GM18508 (cell line): Measurements from ENCODE around the gene HSP90AA1.
"Not testable (repeated sequence)": the region's sequence is repeated elsewhere in the genome, so short reads cannot be mapped to it uniquely, and the experiment has no call there.

ENCODE experiments used
- ATAC-seq: cut with Tn5 transposase; IDR thresholded peaks from one replicate; pipeline ENCODE4 v1.9.1; 2021; ENCODE audit warnings: moderate number of reproducible peaks; ENCODE audit not compliant: insufficient read depth, unreplicated experiment

HSP90AA1 gene

DNA sequence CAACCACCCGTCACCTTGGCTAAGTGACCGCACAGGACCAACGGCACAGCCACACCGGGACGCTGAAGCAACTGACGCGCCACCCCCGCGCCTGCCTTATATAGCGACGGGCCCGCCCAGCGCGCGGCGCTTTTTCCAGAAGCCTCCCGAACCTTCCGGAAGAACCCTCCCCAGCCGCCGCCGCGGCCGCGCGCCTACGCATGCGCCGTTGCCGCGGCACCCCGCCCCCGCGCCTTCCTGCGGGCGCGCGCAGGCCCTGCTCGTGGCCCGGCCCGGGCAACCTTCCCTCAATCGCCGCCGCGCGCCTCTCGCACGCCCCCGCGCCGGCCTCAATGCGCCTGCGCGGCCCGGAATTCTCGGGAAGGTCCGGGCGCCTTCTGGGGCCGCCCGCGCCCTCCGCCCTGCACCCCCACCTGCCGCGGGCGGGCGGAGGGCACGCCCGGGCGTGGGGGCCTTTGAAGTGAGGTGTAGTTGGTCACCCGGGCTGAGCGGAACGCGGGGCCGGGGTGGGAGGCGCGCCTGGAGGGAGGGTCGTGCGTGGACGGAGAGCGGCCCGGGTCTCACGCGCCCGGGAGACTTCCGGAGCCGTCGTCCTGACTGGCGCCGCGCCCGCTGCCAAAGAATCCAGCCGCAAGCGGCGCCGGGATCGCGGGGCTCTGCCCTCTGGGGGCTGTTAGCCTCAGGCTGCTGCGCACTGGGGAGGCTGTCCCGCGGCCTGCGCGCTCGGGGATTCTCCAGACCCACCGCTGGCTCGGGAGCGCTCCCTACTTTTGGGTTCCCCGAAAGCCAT is at the start of gene HSP90AA1:
TSS of gene HSP90AA1 (minus strand) at position 73 of the 790 bp plus-strand sequence. CDS start 666 bp downstream, outside the sequence.
- ATAC-seq = peak; percentile 38

DNA sequence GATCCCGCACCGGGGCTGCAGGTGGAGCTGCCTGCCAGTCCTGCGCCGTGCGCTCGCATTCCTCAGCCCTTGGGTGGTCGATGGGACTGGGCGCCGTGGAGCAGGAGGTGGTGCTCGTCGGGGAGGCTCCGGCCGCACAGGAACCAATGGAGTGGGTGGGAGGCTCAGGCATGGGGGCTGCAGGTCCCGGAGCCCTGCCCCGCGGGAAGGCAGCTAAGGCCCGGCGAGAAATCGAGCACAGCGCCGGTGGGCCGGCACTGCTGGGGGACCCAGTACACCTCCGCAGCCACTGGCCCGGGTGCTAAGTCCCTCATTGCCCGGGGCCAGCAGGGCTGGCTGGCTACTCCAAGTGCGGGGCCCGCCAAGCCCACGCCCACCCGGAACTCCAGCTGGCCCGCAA is 48.6 kb upstream of the HSP90AA1 start:
- ATAC-seq = not testable (repeated sequence)

DNA sequence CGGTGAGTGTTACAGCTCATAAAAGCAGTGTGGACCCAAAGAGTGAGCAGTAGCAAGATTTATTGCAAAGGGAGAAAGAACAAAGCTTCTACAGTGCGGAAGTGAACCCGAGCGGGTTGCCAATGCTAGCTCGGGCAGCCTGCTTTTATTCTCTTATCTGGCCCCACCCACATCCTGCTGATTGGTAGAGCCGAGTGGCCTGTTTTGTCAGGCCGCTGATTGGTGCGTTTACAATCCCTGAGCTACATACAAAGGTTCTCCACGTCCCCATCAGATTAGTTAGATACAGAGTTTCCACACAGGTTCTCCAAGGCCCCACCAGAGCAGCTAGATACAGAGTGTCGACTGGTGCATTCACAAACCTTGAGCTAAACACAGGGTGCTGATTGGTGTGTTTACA is 47.9 kb upstream of the HSP90AA1 start:
- not testable (repeated sequence) for ATAC-seq

DNA sequence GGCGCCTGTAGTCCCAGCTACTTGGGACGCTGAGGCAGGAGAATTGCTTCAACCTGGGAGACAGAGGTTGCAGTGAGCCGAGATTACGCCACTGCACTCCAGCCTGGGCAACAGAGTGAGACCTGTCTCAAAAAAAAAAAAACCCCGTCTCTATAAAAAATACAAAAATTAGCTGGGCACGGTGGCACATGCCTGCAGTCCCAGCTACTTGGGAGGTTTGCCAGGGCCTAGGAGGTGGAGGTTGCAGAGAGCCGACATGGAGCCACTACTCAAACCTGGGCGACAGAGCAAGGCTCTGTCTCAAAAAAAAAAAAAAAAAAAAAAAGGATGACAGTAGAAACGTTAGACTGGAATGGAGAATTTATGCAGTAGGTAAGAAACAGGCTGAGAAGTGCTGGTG is 47.2 kb upstream of the HSP90AA1 start:
- ATAC-seq = not testable (repeated sequence)

DNA sequence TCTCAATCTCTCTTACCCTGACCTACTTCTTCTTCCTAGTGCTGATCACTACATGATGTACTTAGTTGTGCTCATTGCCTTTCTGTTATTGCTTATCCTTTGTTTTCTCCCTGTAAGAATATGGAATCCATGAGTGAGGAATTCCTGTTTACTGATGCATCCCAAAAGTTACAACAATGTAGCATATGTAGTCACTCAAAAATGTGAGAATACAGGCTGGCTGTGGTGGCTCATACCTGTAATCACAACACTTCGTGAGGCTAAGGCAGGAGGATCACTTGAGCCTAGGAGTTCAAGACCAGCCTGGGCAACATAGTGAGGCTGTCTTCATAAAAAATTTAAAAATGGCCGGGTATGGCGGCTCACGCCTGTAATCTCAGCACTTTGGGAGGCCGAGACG is 44.9 kb upstream of the HSP90AA1 start:
- ATAC-seq = no peak

DNA sequence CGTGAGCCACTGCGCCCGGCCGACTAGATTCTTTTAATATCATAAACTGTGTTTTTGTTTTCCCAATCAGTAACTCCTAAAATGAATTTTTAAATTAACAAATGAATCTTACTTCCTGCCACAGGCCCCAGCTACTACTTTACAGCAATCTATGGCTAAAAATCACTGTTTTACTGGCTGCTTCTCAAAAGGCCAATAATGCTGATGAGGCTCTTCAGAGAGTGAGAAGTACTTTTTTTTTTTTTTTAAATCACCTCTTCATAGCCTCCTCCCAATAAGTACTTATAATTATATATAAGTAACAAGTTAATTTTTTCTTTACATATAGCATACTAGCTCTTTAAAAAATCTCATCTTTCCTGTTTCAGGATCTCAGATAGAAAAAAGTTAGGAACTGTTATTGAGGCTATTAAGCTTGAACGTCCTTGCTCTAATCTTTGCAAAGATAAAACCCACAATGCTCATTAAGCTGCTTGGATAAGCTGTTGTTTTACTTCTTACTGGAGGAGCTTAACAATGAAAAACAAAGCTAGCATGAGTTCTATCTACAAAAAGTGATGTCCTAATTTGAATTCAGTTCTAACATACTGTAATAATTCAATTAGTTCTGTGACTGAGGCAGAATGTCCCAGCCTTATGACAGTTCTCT is 40.1 kb upstream of the HSP90AA1 start:
- ATAC-seq = no peak

DNA sequence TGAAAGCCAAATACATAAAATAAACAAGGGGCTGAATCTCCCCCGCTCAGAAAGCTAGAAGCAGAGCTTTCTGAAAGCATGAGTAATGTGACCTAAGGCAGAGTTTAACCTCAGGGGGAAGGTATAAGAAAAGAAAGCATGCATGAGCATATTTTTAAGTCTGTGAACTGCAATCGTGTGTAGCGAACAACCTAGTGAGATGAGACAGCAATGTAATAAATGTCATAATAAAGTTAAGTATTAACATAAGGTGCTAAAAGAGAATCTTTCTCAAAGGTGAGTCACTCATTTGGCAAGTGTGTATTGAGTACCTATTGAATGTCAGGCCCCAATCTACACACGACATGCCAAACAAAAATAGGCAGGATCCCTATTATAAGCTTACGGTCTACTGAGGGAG is 38.7 kb upstream of the HSP90AA1 start:
- no peak for ATAC-seq

DNA sequence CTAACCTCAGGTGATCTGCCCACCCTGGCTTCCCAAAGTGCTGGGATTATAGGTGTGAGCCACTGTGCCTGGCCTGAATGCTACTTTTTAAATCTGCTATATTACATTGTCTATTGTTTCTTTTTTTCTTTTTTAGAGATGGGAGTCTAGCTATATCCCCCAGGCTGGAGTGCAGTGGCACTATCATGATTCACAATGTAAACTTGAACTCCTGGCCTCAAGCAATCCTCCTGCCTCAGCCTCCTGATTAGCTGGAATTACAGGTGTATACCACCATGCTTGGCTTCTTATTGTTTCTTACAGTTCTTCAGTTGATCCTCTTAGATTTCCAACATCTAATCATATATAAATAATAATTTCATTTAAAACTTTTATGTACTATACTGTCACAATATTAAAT is 37.6 kb upstream of the HSP90AA1 start:
- ATAC-seq = no peak

DNA sequence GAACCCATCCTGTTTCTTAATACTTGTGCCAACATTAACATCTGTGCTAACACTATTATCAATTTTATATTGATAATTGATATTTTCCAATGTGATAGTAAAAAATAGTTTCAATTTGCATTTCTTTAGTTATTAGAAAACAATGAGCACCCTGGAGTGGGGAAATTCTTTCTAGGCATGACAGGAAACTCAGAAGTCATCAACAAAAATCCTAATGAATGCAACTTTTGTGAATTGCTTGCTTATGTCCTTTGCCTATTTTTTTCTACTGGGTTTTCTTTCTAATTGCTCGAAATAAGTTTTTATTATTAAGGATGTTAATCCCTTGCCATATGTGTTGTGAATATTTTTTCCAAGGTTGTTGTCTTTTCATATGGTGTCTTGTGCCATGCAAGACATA is 34.7 kb upstream of the HSP90AA1 start:
- ATAC-seq = no peak

DNA sequence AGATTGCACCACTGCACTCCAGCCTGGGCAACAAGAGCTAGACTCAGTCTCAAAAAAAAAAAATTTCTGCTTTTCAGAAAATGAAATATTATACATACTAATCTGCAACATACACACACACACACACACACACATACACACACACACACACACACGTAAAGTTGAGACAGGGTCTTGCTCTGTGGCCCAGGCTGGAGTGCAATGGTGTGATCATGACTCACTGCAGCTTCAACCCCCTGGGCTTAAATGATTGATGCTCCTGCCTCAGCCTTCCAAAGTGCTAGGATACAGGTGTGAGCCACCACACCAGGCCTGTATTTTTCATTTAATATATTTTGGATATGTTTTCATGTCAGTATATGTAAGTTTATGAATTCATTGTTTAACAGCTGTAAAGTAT is 34.0 kb upstream of the HSP90AA1 start:
- no peak for ATAC-seq

DNA sequence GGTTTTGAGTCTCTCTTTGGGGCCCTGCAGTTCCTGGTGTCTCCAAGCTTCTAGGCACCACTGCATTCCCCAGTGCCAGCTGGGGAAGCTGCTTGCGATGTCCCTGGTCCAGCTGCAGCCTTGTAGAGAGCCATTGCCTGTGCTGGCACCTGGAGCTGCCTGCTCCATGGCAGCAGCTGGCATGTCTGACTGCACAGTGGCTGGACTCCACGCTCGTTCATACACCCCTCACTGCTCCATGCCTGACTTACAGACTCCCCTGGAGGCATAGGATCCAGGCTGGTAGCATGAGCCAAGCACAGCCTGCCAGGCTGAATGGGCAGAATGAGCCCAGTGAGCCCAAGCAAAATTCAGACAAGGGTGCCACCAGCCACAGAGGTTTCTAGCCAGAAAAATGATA is 31.0 kb upstream of the HSP90AA1 start:
- no peak for ATAC-seq

DNA sequence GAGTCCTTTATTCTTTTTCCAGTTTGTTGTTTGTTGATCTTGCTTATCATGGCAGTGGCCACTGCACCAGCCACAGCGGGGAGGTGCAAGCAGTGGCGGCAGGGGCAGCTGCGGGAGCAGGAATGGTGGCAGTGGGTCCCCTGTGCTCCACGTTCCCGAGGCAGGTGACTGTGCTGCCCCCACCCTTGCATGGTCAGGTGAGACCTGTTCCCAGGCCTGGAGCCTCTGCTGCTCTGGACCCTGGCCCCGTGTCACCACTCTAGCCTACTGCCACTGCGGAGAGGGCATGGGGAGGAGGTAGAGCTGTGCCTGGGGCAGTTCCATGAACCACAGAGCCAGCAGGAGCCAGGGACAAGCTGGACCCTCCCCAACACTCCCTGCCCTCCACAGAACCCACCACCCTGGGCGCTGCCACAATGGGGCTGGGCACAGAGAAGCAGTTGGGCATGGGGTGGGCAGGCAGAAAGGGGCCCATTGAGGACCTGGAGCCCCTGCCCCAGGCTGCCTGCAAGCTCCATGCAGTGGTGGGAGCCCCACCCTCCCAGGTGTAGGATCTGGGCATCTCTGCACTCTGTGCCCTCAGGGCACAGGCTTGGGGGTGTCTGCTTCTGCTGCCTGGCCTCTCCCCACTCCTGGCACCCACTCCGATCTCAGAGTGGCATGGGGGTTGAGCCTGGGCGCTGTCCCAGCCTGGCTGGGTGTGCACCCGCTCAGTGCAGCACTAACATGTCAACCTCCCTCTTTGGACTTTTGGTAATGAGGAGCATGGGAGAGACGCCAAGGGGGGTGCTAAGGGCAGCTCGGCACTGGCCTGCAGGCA is 29.7 kb upstream of the HSP90AA1 start:
- ATAC-seq = no peak

DNA sequence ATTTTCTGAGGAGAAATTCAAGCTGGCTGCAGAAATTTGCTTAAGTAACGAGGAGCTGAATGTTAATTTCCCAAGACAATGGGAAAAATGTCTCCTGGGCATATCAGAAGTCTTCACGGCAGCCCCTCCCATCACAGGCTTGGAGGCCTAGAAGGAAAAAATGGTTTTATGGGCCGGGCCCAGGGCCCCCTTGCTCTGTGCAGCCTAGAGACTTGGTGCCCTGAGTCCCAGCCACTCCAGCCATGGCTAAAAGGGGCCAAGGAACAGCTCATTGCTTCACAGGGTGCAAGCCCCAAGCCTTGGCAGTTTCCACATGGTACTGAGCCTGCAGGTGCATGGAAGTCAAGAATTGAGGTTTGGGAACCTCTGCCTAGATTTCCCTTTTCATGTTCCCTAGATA is 24.3 kb upstream of the HSP90AA1 start:
- no peak for ATAC-seq

DNA sequence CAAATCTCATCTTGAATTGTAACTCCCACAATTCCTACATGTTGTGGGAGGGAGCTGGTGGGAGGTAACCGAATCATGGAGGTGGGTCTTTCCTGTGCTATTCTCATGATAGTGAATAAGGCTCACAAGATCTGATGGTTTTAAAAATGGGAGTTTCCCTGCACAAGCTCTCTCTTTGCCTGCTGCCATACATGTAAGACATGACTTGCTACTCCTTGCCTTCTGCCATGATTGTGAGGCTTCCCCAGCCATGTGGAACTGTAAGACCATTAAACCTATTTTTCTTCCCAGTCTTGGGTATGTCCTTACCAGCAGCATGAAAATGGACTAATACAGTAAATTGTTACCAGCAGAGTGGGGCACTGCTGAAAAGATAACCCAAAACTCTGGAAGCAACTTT is 22.5 kb upstream of the HSP90AA1 start:
- ATAC-seq = not testable (repeated sequence)

DNA sequence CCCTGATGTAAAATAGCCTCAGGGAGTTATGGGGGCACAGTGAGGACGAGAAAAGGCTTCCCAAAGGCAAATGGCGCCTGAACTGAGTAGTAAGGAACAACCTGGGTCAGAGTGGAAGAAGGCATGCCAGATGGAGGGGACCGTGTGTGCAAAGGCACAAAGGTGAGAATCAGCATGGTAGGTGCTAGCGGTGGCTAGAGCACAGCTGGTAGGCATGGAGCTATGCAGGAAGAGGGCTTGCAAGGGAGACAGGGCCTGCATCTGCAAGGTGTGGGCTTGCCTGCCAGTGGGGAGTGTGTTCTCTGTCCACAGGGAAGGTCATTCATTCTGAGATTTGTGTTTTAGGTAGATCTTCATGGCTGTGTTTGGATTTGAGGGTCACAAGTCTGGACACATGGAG is 18.5 kb upstream of the HSP90AA1 start:
- no peak for ATAC-seq

DNA sequence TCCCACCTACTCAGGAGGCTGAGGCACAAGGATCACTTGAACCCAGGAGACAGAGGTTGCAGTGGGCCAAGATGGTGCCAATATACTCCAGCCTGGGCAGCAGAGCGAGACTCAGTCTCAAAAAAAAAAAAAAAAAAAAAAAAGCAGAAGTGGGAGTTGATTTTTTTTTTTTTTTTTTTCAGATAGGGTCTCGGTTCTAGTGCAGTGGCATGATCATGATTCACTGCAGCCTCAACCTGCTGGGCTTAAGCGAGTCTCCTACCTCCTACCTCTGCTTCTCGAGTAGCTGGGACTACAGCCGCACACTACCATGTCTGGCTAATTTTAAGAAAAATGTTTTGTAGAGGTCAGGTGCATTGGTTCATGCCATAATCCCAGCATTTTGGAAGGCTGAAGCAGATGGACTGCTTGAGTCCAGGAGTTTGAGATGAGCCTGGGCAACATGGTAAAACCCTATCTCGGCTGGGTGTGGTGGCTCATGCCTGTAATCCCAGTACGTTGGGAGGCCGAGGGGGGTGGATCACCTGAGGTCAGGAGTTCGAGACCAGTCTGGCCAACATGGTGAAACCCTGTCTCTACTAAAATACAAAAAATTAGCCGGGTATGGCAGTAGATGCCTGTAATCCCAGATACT is 16.3 kb upstream of the HSP90AA1 start:
- no peak for ATAC-seq

DNA sequence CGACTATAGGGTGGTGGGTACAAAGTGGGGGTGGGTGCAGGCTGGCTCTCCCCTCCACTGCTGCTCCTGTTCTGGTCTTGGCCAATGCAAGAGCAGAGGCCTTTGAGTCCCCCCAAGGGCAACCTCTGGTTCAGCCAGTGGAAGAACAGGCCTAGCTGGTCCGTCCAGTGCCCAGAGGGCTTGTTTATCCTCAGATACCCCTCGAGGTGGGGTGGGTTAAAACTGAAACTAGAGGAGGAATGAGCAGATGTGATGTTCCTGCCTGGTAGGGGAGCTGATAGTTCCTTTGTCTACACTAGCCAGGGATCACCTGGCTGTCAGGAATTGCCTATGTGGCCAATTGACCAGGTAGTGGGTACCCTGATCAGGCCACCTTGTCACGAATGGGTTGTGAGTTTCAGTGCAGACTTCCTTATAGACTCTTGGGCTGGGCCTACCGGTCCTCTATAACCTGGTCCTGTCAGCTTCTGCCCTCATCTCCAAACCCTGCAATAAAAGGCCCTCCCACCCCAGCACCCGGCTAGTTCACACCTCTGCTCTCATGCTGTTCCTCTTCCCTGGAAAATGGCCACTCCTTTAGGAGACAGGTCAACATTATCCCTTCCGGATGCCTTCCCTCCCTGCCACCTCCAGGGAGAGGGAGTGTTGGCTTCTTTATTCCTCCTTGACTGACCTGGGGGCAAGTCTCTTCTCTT is 10.7 kb upstream of the HSP90AA1 start:
- ATAC-seq = no peak

DNA sequence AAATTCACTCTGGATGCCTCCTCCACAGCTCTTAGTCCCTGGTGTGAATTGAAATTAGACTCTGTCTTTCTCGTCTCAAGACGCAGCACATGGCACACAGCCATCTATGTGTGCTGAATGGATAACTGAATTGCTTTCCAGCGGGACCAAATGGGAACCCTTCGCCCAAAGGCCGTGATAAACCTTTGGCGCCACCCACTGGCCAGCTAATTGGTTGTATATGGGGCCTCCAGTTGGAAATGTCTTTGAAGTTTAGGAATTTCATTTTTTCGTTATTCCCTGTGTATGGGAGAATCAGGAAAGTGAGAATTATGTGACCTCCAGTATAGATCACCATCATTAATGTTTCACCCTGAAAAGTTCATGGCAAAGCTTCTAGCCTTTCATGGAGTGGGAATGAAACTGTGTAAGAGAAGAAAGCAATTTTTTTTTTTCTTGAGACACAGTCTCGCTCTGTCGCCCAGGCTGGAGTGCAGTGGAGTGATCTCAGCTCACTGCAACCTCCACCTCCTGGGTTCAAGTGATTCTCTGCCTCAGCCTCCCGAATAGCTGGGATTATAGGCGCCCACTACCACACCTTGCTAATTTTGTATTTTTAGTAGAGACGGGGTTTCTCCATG is 9.8 kb upstream of the HSP90AA1 start:
- ATAC-seq = no peak

DNA sequence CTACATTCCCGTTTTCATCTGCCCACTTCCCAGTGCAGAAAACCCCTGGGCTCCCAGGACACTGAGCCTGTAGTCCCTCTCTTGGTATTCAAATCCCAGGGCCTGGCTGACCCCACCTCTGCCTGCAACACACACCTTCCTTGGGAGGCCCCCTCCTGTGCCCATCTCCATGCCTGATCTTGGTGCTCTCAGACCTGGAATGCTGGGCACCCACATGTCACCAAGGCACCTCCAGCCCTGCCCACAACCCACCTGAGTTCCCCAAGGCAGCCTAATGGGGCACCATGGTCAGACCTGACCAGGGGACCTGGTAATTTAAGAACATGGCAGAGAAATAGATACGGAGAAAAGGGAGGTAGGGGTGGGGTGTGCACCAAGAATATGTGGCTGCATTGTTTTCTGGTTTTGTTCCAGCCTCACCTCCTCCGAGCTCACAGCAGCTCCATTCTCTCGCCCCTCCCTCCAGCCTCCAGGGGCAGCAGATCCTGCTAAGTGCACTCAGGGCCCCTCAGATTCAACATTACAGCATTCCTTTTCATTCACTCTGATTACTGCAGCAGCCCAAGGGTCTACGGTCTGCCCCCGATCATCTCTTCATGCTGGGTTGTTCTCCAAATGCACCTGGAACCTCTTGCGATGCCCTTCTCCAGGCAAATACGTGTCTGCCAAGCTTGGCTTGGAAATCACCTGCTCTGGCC is 9.2 kb upstream of the HSP90AA1 start:
- no peak for ATAC-seq
